WTC11 (cell line): ENCODE results near the gene CCDC134. TPM values are rescaled to one million over a fixed set of nuclear protein-coding genes. Genes with fewer than 3 reads are reported as not detected.
A peak's percentile ranks its signal among the peaks of the same experiment; 100 is the strongest.

ENCODE experiments used
- ATAC-seq: fragments of 200-7000 bp; cut with Tn5 transposase; 2 replicates; pipeline ENCODE4 v1.10.0; 2021; ENCODE audit warnings: mild to moderate bottlenecking, moderate library complexity
- CTCF ChIA-PET: fragments of 300-600 bp; sonication (Branson Sonifier 250); formaldehyde crosslinking; loops from one replicate; lab custom pipeline; 2021; ENCODE audit warnings: antibody characterized with exemption; lab: Charles Lee
- POLR2A ChIA-PET: fragments of 350-600 bp; sonication (Branson Sonifier 250); formaldehyde crosslinking; loops from one replicate; lab custom pipeline; 2021; ENCODE audit warnings: antibody characterized with exemption; lab: Charles Lee
- DNase-seq: peaks from one replicate; pipeline ENCODE4 v3.0.0; 2021; ENCODE audit warnings: low spot score
- H3K27ac Mint-ChIP-seq: 2 replicates; pipeline ENCODE4 v1.8.0; 2021; ENCODE audit warnings: mixed read lengths
- H3K27me3 Mint-ChIP-seq: 2 replicates; pipeline ENCODE4 v1.8.0; 2021; ENCODE audit warnings: low read depth, mild to moderate bottlenecking, moderate library complexity, mixed read lengths
- H3K36me3 Mint-ChIP-seq: 2 replicates; pipeline ENCODE4 v1.8.0; 2021; ENCODE audit warnings: mixed read lengths
- H3K4me1 Mint-ChIP-seq: 2 replicates; pipeline ENCODE4 v1.8.0; 2022; ENCODE audit warnings: mixed read lengths
- H3K4me3 Mint-ChIP-seq: 2 replicates; pipeline ENCODE4 v1.8.0; 2021; ENCODE audit warnings: mild to moderate bottlenecking, moderate library complexity, mixed read lengths
- H3K9me3 Mint-ChIP-seq: 2 replicates; pipeline ENCODE4 v1.8.0; 2021; ENCODE audit warnings: mixed read lengths
- AFF4 ChIP-seq: sonication (generic); formaldehyde crosslinking; IDR thresholded peaks from 2 replicates; pipeline ENCODE4 v1.8.1; 2023; ENCODE audit warnings: mild to moderate bottlenecking, missing genetic modification reagents, borderline replicate concordance
- CDX4 ChIP-seq: fragments of 250-450 bp; sonication (Bioruptor Pico); IDR thresholded peaks from 2 replicates; pipeline ENCODE4 v1.9.0; 2021; ENCODE audit warnings: moderate library complexity, mild to moderate bottlenecking, inconsistent platforms, borderline replicate concordance
- ELF4 ChIP-seq: sonication (generic); formaldehyde crosslinking; IDR thresholded peaks from 2 replicates; pipeline ENCODE4 v1.8.1; 2022; ENCODE audit warnings: low read depth, mild to moderate bottlenecking, moderate library complexity, missing genetic modification reagents
- FOXJ3 ChIP-seq: sonication (generic); formaldehyde crosslinking; IDR thresholded peaks from 2 replicates; pipeline ENCODE4 v1.9.0; 2021; ENCODE audit warnings: missing genetic modification reagents, mild to moderate bottlenecking, borderline replicate concordance
- FOXP1 ChIP-seq: sonication (generic); formaldehyde crosslinking; IDR thresholded peaks from 2 replicates; pipeline ENCODE4 v1.8.0; 2022; ENCODE audit warnings: missing genetic modification reagents, mild to moderate bottlenecking, moderate library complexity, borderline replicate concordance
- GABPB1 ChIP-seq: sonication (generic); formaldehyde crosslinking; IDR thresholded peaks from 2 replicates; pipeline ENCODE4 v1.8.1; 2023; ENCODE audit warnings: mild to moderate bottlenecking, missing genetic modification reagents
- GTF2I ChIP-seq: fragments of 250-450 bp; sonication (Bioruptor Pico); conservative IDR thresholded peaks from 2 replicates; pipeline ENCODE4 v1.4.0; 2021; ENCODE audit warnings: mild to moderate bottlenecking
- NFYB ChIP-seq: sonication (generic); formaldehyde crosslinking; conservative IDR thresholded peaks from 2 replicates; pipeline ENCODE4 v1.8.0; 2022; ENCODE audit warnings: low read depth, missing genetic modification reagents
- SOX15 ChIP-seq: fragments of 250-450 bp; sonication (Bioruptor Pico); IDR thresholded peaks from 2 replicates; pipeline ENCODE4 v1.9.0; 2021; ENCODE audit warnings: mild to moderate bottlenecking
- TEAD4 ChIP-seq: sonication (generic); formaldehyde crosslinking; IDR thresholded peaks from 2 replicates; pipeline ENCODE4 v1.8.0; 2022; ENCODE audit warnings: mild to moderate bottlenecking, missing genetic modification reagents
- ZNF281 ChIP-seq: sonication (generic); formaldehyde crosslinking; IDR thresholded peaks from 2 replicates; pipeline ENCODE4 v1.8.0; 2023; ENCODE audit warnings: mild to moderate bottlenecking, missing genetic modification reagents
- ZNF317 ChIP-seq: sonication (generic); formaldehyde crosslinking; IDR thresholded peaks from 2 replicates; pipeline ENCODE4 v1.8.1; 2023; ENCODE audit warnings: low read depth, mild to moderate bottlenecking, moderate library complexity, missing genetic modification reagents, borderline replicate concordance
- ZSCAN18 ChIP-seq: fragments of 250-450 bp; sonication (Bioruptor Pico); IDR thresholded peaks from 2 replicates; pipeline ENCODE4 v2.1.2; 2022; ENCODE audit warnings: mild to moderate bottlenecking, moderate library complexity
- total RNA-seq: library from RNA; stranded (reverse); gene quantifications from 3 replicates; pipeline ENCODE4 v1.2.3, GENCODE V29; 2021

The CCDC134 gene
- total RNA-seq, 1 experiment from 2014 or later: 19.0 TPM

- POLR2A ChIA-PET: interaction anchor here (0.9 kb wide), 1 partner anchor 160 kb away, joined by 4 read pairs; no protein-coding TSS in a partner anchor
- Mint-ChIP-seq H3K27ac (0 out of 2 replicates have a peak overlapping the region, but pooled peaks have one; percentile 72), H3K36me3 (peaks cover 6% of the 10 kb centered on the region; the same call in 1 of the 2 replicates), H3K4me3 (no peak overlapping the region), H3K27me3 (no peaks in the 10 kb centered on the region), H3K9me3 (no peaks in the 10 kb centered on the region), H3K4me1 (peaks cover 28% of the 10 kb centered on the region)
- CTCF ChIA-PET: interaction anchor here (0.7 to 3.2 kb wide), 13 partner anchors 12 to 314 kb away, joined by 3 to 52 read pairs (median 3); partner anchors contain the start of genes DESI1, MEI1, SREBF2 and XRCC6
- DNase-seq: no peak
- ATAC-seq: no peak
- no peak for TF ChIP-seq TEAD4 (CRISPR knock-in tag)
- TF ChIP-seq FOXJ3 (CRISPR knock-in tag): no peak
- no peak for TF ChIP-seq SOX15 (CRISPR knock-in tag)
- no peak for TF ChIP-seq ZSCAN18
- TF ChIP-seq GTF2I: no peak
- TF ChIP-seq FOXP1 (CRISPR knock-in tag): no peak
- no peak for TF ChIP-seq AFF4 (CRISPR knock-in tag)
- TF ChIP-seq ELF4: no peak
- no peak for TF ChIP-seq ZNF281 (CRISPR knock-in tag)
- no peak for TF ChIP-seq ZNF317 (CRISPR knock-in tag)
- no peak for TF ChIP-seq GABPB1 (CRISPR knock-in tag)
Measured at GRCh38 chr22:41857860-41858199, 57.4 kb downstream of the CCDC134 start.

GRCh38 chr22:41862160-41862529 lies 61.7 kb downstream of the CCDC134 start:
- peaks cover 13% of the 10 kb centered on the region for H3K36me3 Mint-ChIP-seq
- H3K4me3 Mint-ChIP-seq: no peak overlapping the region
- H3K9me3 Mint-ChIP-seq: no peaks in the 10 kb centered on the region
- ChIA-PET CTCF (interaction anchor here (0.8 to 2.6 kb wide), 7 partner anchors 29 to 195 kb away, joined by 3 to 33 read pairs (median 6); partner anchors contain the start of gene SREBF2), POLR2A (interaction anchor here (0.6 to 2.1 kb wide), 2 partner anchors 29 to 142 kb away, joined by 3 to 7 read pairs; partner anchors contain the start of gene SREBF2)
- TF ChIP-seq NFYB (CRISPR knock-in tag) (no peak), CDX4 (CRISPR knock-in tag) (no peak)
- H3K27ac Mint-ChIP-seq: peak overlapping the region; percentile 73
- no peak for ATAC-seq
- DNase-seq: no peak
- H3K4me1 Mint-ChIP-seq: peaks cover 24% of the 10 kb centered on the region
- no peaks in the 10 kb centered on the region for H3K27me3 Mint-ChIP-seq
